CD14-positive monocyte (primary cell): ENCODE measurements around the gene CATSPER1. TPM values are rescaled to one million over a fixed set of nuclear protein-coding genes. Genes with fewer than 3 reads are reported as not detected.
A peak's percentile ranks its signal among the peaks of the same experiment; 100 is the strongest.

Experiments
- DNase-seq, 3 donors: peaks; one replicate each; pipeline ENCODE4 v3.0.0-alpha.2; 2011 to 2022
- H2AFZ ChIP-seq: 2 replicates; pipeline ENCODE4 v1.6.0; 2012; ENCODE audit warnings: mild to moderate bottlenecking, low read depth, low read length, inconsistent platforms; ENCODE audit not compliant: insufficient read depth, poor library complexity, severe bottlenecking
- H3K27ac ChIP-seq, 2 donors: 1 replicate in 1 of 2; 2 replicates in 1 of 2; pipeline ENCODE4 v1.5.1; 2012 to 2013; ENCODE audit warnings: low read length in 2 of 2, control low read depth in 1 of 2, inconsistent platforms in 1 of 2, low read depth in 1 of 2, mild to moderate bottlenecking in 1 of 2
- H3K27me3 ChIP-seq, 2 donors: one replicate each; pipeline versions ENCODE4 v1.6.0 to v1.6.1; 2011 to 2013; ENCODE audit warnings: low read length in 2 of 2; ENCODE audit not compliant: control insufficient read depth in 2 of 2, insufficient read depth in 2 of 2
- H3K36me3 ChIP-seq, 2 donors: replicated peaks in 1 of 2; 1 replicate in 1 of 2; 2 replicates in 1 of 2; pipeline versions ENCODE4 v1.5.1 to v1.6.1; 2012 to 2013; ENCODE audit warnings: low read length in 2 of 2, control low read depth in 1 of 2, inconsistent platforms in 1 of 2, mild to moderate bottlenecking in 1 of 2; ENCODE audit not compliant: insufficient read depth in 2 of 2, control insufficient read depth in 1 of 2
- H3K4me1 ChIP-seq, 2 donors: 1 replicate in 1 of 2; 2 replicates in 1 of 2; pipeline versions ENCODE4 v1.5.1 to v1.6.1; 2012 to 2013; ENCODE audit warnings: low read length in 2 of 2, control low read depth in 1 of 2, inconsistent platforms in 1 of 2, mild to moderate bottlenecking in 1 of 2, moderate library complexity in 1 of 2; ENCODE audit not compliant: insufficient read depth in 2 of 2, control insufficient read depth in 1 of 2
- H3K4me2 ChIP-seq: replicated peaks from 2 replicates; pipeline ENCODE3; 2012; ENCODE audit warnings: low read length, moderate library complexity, mild to moderate bottlenecking; ENCODE audit not compliant: poor library complexity, severe bottlenecking; ENCODE audit errors: extremely low read depth
- H3K4me3 ChIP-seq, 3 experiments: fragments of 200-600 bp in 1 of 3; sonication (generic) in 1 of 3; replicated peaks in 1 of 3; 1 replicate in 2 of 3; 2 replicates in 1 of 3; pipeline ENCODE4 v1.5.1; 2011 to 2013; ENCODE audit warnings: low read length in 3 of 3, mild to moderate bottlenecking in 3 of 3, control low read depth in 2 of 3, low read depth in 2 of 3, inconsistent platforms in 1 of 3, moderate library complexity in 1 of 3
- H3K79me2 ChIP-seq: 2 replicates; pipeline ENCODE4 v1.6.0; 2012; ENCODE audit warnings: mild to moderate bottlenecking, control low read depth, inconsistent platforms, low read length, moderate library complexity; ENCODE audit not compliant: insufficient read depth
- H3K9ac ChIP-seq: 2 replicates; pipeline ENCODE4 v1.6.0; 2017; ENCODE audit warnings: low read length, mild to moderate bottlenecking; ENCODE audit not compliant: insufficient read depth, poor library complexity, severe bottlenecking
- H3K9me3 ChIP-seq, 2 donors: replicated peaks in 1 of 2; 1 replicate in 1 of 2; 2 replicates in 1 of 2; pipeline versions ENCODE4 v1.5.1 to v1.6.1; 2012 to 2013; ENCODE audit warnings: low read length in 2 of 2, control low read depth in 1 of 2; ENCODE audit not compliant: control insufficient read depth in 1 of 2, insufficient read depth in 1 of 2
- H4K20me1 ChIP-seq: 2 replicates; pipeline ENCODE4 v1.6.0; 2012; ENCODE audit warnings: mild to moderate bottlenecking, low read length, control low read depth, moderate library complexity; ENCODE audit not compliant: insufficient read depth
- H3K27ac Mint-ChIP-seq, 7 donors: one replicate each; pipeline ENCODE4 v1.8.0; 2020; ENCODE audit warnings: mild to moderate bottlenecking in 7 of 7, mixed read lengths in 7 of 7, moderate library complexity in 6 of 7, inconsistent platforms in 2 of 7
- H3K27me3 Mint-ChIP-seq, 3 donors: one replicate each; pipeline ENCODE4 v1.8.0; 2021 to 2022; ENCODE audit warnings: low read depth in 3 of 3, mild to moderate bottlenecking in 3 of 3, mixed read lengths in 3 of 3, moderate library complexity in 3 of 3, inconsistent platforms in 1 of 3
- H3K36me3 Mint-ChIP-seq, 2 donors: one replicate each; pipeline ENCODE4 v1.8.0; 2020; ENCODE audit warnings: mixed read lengths in 2 of 2, inconsistent platforms in 1 of 2, mild to moderate bottlenecking in 1 of 2
- H3K4me1 Mint-ChIP-seq: one replicate; pipeline ENCODE4 v1.8.0; 2020; ENCODE audit warnings: mild to moderate bottlenecking, mixed read lengths
- H3K4me3 Mint-ChIP-seq, 2 donors: one replicate each; pipeline ENCODE4 v1.8.0; 2020; ENCODE audit warnings: mild to moderate bottlenecking in 2 of 2, mixed read lengths in 2 of 2, moderate library complexity in 1 of 2
- H3K9me3 Mint-ChIP-seq, 7 donors: one replicate each; pipeline ENCODE4 v1.8.0; 2020 to 2022; ENCODE audit warnings: mixed read lengths in 7 of 7, mild to moderate bottlenecking in 6 of 7, moderate library complexity in 6 of 7, inconsistent platforms in 2 of 7
- CTCF ChIP-seq: fragments of 200-600 bp; IDR thresholded peaks from one replicate; pipeline ENCODE4 v1.8.0; 2022; ENCODE audit warnings: antibody characterized with exemption, mild to moderate bottlenecking
- WGBS: methylation state at CpG from one replicate; pipeline ENCODE4 v1.1.5; 2013; ENCODE audit warnings: missing lambda C conversion rate; ENCODE audit not compliant: insufficient coverage; 5-methylcytosine and 5-hydroxymethylcytosine counted together
- intact Hi-C, 2 donors: fragments of 100-400 bp; cut with micrococcal nuclease; formaldehyde crosslinking; loops; one replicate each; pipeline versions ENCODE4 v1.15.0 to v1.15.1; 2023
- polyA plus RNA-seq, 3 donors: library from polyadenylated mRNA; depleted of rRNA in 1 of 3; unstranded in 2 of 3; stranded (reverse) in 1 of 3; fragments of 300-500 nt in 2 of 3; fragments of >200 nt in 1 of 3; fragmentation: Illumina TruSeq in 2 of 3; gene quantifications; 1 replicate in 2 of 3; 2 replicates in 1 of 3; pipeline ENCODE4 v1.2.3, GENCODE V29; 2012 to 2021

CATSPER1 gene
- polyA plus RNA-seq, 3 donors = 15.4 to 24.1 (median 22.0) TPM

GRCh38 chr11:66051766-66052663, 25.7 kb upstream of the CATSPER1 start, which contains the start of gene SF3B2:
SF3B2 (plus strand) TSS chr11:66052364; CDS start chr11:66052385, 21 bp downstream.
- Histone ChIP-seq H3K27ac (peak within 1 kb of the TSS; percentile 73 to 95), H3K27me3 (peaks cover 2 to 19% of the 10 kb centered on the region in 2 donors), H3K9ac (peak within 1 kb of the TSS; percentile 95), H3K79me2 (peaks cover 42% of the 10 kb centered on the region), H3K9me3 (no peaks in the 10 kb centered on the region), H4K20me1 (peaks cover 5% of the 10 kb centered on the region), H3K36me3 (peaks cover 25 to 28% of the 10 kb centered on the region in 2 donors), H2AFZ (peak within 1 kb of the TSS; percentile 94), H3K4me1 (peaks cover 16 to 26% of the 10 kb centered on the region in 2 donors), H3K4me2 (peak within 1 kb of the TSS; percentile 85), H3K4me3 (peak within 1 kb of the TSS; percentile 91 to 97 (median 94))
- no peak for TF ChIP-seq CTCF
- peak within 1 kb of the TSS; percentile 97 to 99 for H3K4me3 Mint-ChIP-seq
- under 1% methylated on average over 84 of the region's 84 CpGs for WGBS
- peak; percentile 98 for DNase-seq
- peak within 1 kb of the TSS; percentile 93 to 98 (median 97) for H3K27ac Mint-ChIP-seq
- intact Hi-C loops = no loop called here
- peaks cover 29 to 37% of the 10 kb centered on the region in 2 donors for H3K36me3 Mint-ChIP-seq
- peaks cover 18 to 22% (median 18%) of the 10 kb centered on the region in 3 donors for H3K27me3 Mint-ChIP-seq
- peaks cover 20% of the 10 kb centered on the region for H3K4me1 Mint-ChIP-seq
- H3K9me3 Mint-ChIP-seq = peaks cover 0 to 4% (median 0%) of the 10 kb centered on the region in 7 donors

DNA sequence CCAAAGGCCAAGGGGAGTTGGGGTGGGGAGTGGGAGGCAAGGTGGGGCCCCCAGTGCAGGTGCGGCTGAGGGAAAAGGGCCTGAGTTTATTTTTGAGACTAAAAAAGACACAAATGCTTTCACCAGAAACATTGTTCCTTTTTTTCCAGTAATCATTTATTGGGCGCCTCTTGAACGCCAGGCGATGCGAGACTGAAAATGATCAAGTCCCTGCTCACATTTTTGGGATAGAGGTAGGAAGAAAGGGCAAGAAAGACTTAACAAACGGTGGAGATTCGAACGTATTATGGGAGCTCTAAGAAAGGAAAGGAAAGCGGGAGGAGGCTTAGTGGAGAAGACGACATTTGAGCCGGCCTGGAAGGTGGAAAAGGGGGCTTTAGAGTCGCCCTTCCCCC, 25.1 kb upstream of the CATSPER1 start:
- H3K36me3 ChIP-seq = peaks cover 18 to 22% of the 10 kb centered on the region in 2 donors
- H3K4me2 ChIP-seq = peak overlapping the region; percentile 85
- Mint-ChIP-seq H3K27me3 (peaks cover 18 to 22% (median 18%) of the 10 kb centered on the region in 3 donors), H3K4me1 (peaks cover 20% of the 10 kb centered on the region), H3K27ac (peak overlapping the region; percentile 70 to 98 (median 85)), H3K9me3 (peaks cover 0 to 4% (median 0%) of the 10 kb centered on the region in 7 donors), H3K36me3 (peaks cover 23 to 31% of the 10 kb centered on the region in 2 donors), H3K4me3 (peak overlapping the region; percentile 91 to 97)
- peak overlapping the region; percentile 91 to 97 (median 94) for H3K4me3 ChIP-seq
- H3K9me3 ChIP-seq = no peaks in the 10 kb centered on the region
- H3K4me1 ChIP-seq = peaks cover 16 to 26% of the 10 kb centered on the region in 2 donors
- H3K9ac ChIP-seq = peak overlapping the region; percentile 95
- peaks cover 5% of the 10 kb centered on the region for H4K20me1 ChIP-seq
- H3K79me2 ChIP-seq = peaks cover 36% of the 10 kb centered on the region
- no peak for TF ChIP-seq CTCF
- peak overlapping the region; percentile 94 for H2AFZ ChIP-seq
- 8% methylated on average over 10 of the region's 12 CpGs for WGBS
- intact Hi-C loops = no loop called here
- H3K27me3 ChIP-seq = peaks cover 2 to 19% of the 10 kb centered on the region in 2 donors
- H3K27ac ChIP-seq = peak overlapping the region; percentile 36 to 64
- DNase-seq = no peak
